ENCODE measurements around the gene STIM2.

The STIM2 gene

GRCh38 chr4:27056281-27056680 is 195.6 kb downstream of the STIM2 start:
- Histone ChIP-seq H3K14ac (ENCODE audit: low read length in 2 of 2) (no peak overlapping the region), H3K27ac (ENCODE audit: low read length, poor library complexity, severe bottlenecking) (no peak overlapping the region), H2AK5ac (ENCODE audit: low read length, severe bottlenecking) (no peak overlapping the region), H3K9ac (ENCODE audit: low read length) (no peak overlapping the region), H2AFZ (ENCODE audit: low read depth, low read length) (no peak overlapping the region), H2BK5ac (ENCODE audit: low read depth, low read length, poor library complexity, severe bottlenecking) (no peak overlapping the region), H3K9me3 (ENCODE audit: control insufficient read depth, low read length) (no peaks in the 10 kb centered on the region), H3K79me1 (replicated peaks; ENCODE audit: low read length, poor library complexity, severe bottlenecking) (no peaks in the 10 kb centered on the region), H3K4me1 (ENCODE audit: control insufficient read depth, insufficient read depth, low read depth, low read length) (no peaks in the 10 kb centered on the region), H3K23ac (ENCODE audit: low read length in 2 of 2) (no peak overlapping the region), H2BK120ac (ENCODE audit: low read depth, low read length) (no peak overlapping the region), H4K8ac (ENCODE audit: low read length) (no peak overlapping the region), H3K4ac (ENCODE audit: low read depth in 1 of 2, low read length in 2 of 2) (no peak overlapping the region), H3K27me3 (ENCODE audit: control insufficient read depth in 1 of 2, insufficient read depth in 1 of 2, low read length in 2 of 2) (peaks cover 23 to 32% of the 10 kb centered on the region in 2 experiments), H3K4me2 (ENCODE audit: low read length, poor library complexity, severe bottlenecking) (no peak overlapping the region), H4K91ac (ENCODE audit: low read length) (no peak overlapping the region), H2BK15ac (ENCODE audit: low read depth, poor library complexity, severe bottlenecking) (no peak overlapping the region), H3K4me3 (ENCODE audit: insufficient read depth in 1 of 2, low read depth in 1 of 2, low read length in 2 of 2) (no peak overlapping the region), H2BK12ac (ENCODE audit: low read length in 2 of 2) (no peak overlapping the region), H3K18ac (ENCODE audit: low read depth in 1 of 2, low read length in 2 of 2) (no peak overlapping the region), H3K36me3 (ENCODE audit: control insufficient read depth in 1 of 2, insufficient read depth in 2 of 2, low read depth in 1 of 2, low read length in 2 of 2) (no peaks in the 10 kb centered on the region)
- 87% methylated on average over 16 of the region's 16 CpGs for WGBS
- no peak for DNase-seq

DNA sequence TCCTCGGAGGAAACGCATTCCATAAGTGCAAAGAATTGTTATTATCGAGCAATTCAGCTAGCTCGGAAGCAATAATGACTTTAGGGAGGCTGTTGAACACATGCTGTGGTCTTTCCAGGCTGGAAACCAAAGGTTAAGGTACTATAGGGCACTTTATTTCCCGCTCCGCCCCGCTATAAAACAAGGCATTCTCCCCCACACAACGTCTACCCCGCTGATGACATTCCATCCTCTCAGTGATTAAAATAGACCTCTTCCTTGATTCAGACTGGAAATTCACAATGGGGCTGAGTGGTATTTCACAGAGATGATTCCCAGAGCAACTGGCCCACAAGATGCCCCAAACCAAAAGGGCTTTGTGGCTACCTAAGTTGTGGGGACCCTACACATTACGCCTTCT is 196.4 kb downstream of the STIM2 start:
- H3K14ac ChIP-seq (ENCODE audit: low read length in 2 of 2): no peak overlapping the region
- no peaks in the 10 kb centered on the region for H3K79me1 ChIP-seq (replicated peaks; ENCODE audit: low read length, poor library complexity, severe bottlenecking)
- H2BK12ac ChIP-seq (ENCODE audit: low read length in 2 of 2): no peak overlapping the region
- H2BK15ac ChIP-seq (ENCODE audit: low read depth, poor library complexity, severe bottlenecking): no peak overlapping the region
- H3K4me2 ChIP-seq (ENCODE audit: low read length, poor library complexity, severe bottlenecking): no peak overlapping the region
- H3K27me3 ChIP-seq (ENCODE audit: control insufficient read depth in 1 of 2, insufficient read depth in 1 of 2, low read length in 2 of 2): peaks cover 20 to 37% of the 10 kb centered on the region in 2 experiments
- H2AK5ac ChIP-seq (ENCODE audit: low read length, severe bottlenecking): no peak overlapping the region
- H3K4me1 ChIP-seq (ENCODE audit: control insufficient read depth, insufficient read depth, low read depth, low read length): no peaks in the 10 kb centered on the region
- H3K23ac ChIP-seq (ENCODE audit: low read length in 2 of 2): no peak overlapping the region
- no peak overlapping the region for H2BK120ac ChIP-seq (ENCODE audit: low read depth, low read length)
- no peak overlapping the region for H3K4ac ChIP-seq (ENCODE audit: low read depth in 1 of 2, low read length in 2 of 2)
- no peak overlapping the region for H2BK5ac ChIP-seq (ENCODE audit: low read depth, low read length, poor library complexity, severe bottlenecking)
- H3K27ac ChIP-seq (ENCODE audit: low read length, poor library complexity, severe bottlenecking): no peak overlapping the region
- no peak for DNase-seq
- H3K4me3 ChIP-seq (ENCODE audit: insufficient read depth in 1 of 2, low read depth in 1 of 2, low read length in 2 of 2): no peak overlapping the region
- WGBS: 96% methylated on average over 10 of the region's 10 CpGs
- H3K36me3 ChIP-seq (ENCODE audit: control insufficient read depth in 1 of 2, insufficient read depth in 2 of 2, low read depth in 1 of 2, low read length in 2 of 2): no peaks in the 10 kb centered on the region
- H2AFZ ChIP-seq (ENCODE audit: low read depth, low read length): no peak overlapping the region
- H4K91ac ChIP-seq (ENCODE audit: low read length): no peak overlapping the region
- no peaks in the 10 kb centered on the region for H3K9me3 ChIP-seq (ENCODE audit: control insufficient read depth, low read length)
- H4K8ac ChIP-seq (ENCODE audit: low read length): no peak overlapping the region
- H3K9ac ChIP-seq (ENCODE audit: low read length): no peak overlapping the region
- no peak overlapping the region for H3K18ac ChIP-seq (ENCODE audit: low read depth in 1 of 2, low read length in 2 of 2)

GRCh38 chr4:27057662-27058061 is 197.0 kb downstream of the STIM2 start:
- DNase-seq: no peak
- no peak overlapping the region for H2BK15ac ChIP-seq (ENCODE audit: low read depth, poor library complexity, severe bottlenecking)
- no peak overlapping the region for H2BK12ac ChIP-seq (ENCODE audit: low read length in 2 of 2)
- no peak overlapping the region for H3K9ac ChIP-seq (ENCODE audit: low read length)
- H2BK5ac ChIP-seq (ENCODE audit: low read depth, low read length, poor library complexity, severe bottlenecking): no peak overlapping the region
- H3K4me3 ChIP-seq (ENCODE audit: insufficient read depth in 1 of 2, low read depth in 1 of 2, low read length in 2 of 2): no peak overlapping the region
- H3K27ac ChIP-seq (ENCODE audit: low read length, poor library complexity, severe bottlenecking): no peak overlapping the region
- WGBS: 80% methylated on average over 4 of the region's 6 CpGs
- H3K79me1 ChIP-seq (replicated peaks; ENCODE audit: low read length, poor library complexity, severe bottlenecking): no peaks in the 10 kb centered on the region
- H3K4me1 ChIP-seq (ENCODE audit: control insufficient read depth, insufficient read depth, low read depth, low read length): no peaks in the 10 kb centered on the region
- no peaks in the 10 kb centered on the region for H3K9me3 ChIP-seq (ENCODE audit: control insufficient read depth, low read length)
- H3K18ac ChIP-seq (ENCODE audit: low read depth in 1 of 2, low read length in 2 of 2): no peak overlapping the region
- H3K27me3 ChIP-seq (ENCODE audit: control insufficient read depth in 1 of 2, insufficient read depth in 1 of 2, low read length in 2 of 2): peaks cover 18 to 42% of the 10 kb centered on the region in 2 experiments
- no peak overlapping the region for H3K4me2 ChIP-seq (ENCODE audit: low read length, poor library complexity, severe bottlenecking)
- no peak overlapping the region for H2BK120ac ChIP-seq (ENCODE audit: low read depth, low read length)
- H3K23ac ChIP-seq (ENCODE audit: low read length in 2 of 2): no peak overlapping the region
- no peak overlapping the region for H2AK5ac ChIP-seq (ENCODE audit: low read length, severe bottlenecking)
- no peak overlapping the region for H2AFZ ChIP-seq (ENCODE audit: low read depth, low read length)
- no peak overlapping the region for H3K14ac ChIP-seq (ENCODE audit: low read length in 2 of 2)
- no peak overlapping the region for H3K4ac ChIP-seq (ENCODE audit: low read depth in 1 of 2, low read length in 2 of 2)
- no peak overlapping the region for H4K8ac ChIP-seq (ENCODE audit: low read length)
- H4K91ac ChIP-seq (ENCODE audit: low read length): no peak overlapping the region
- no peaks in the 10 kb centered on the region for H3K36me3 ChIP-seq (ENCODE audit: control insufficient read depth in 1 of 2, insufficient read depth in 2 of 2, low read depth in 1 of 2, low read length in 2 of 2)

- Histone ChIP-seq H3K18ac (ENCODE audit: low read depth in 1 of 2, low read length in 2 of 2) (no peak overlapping the region), H3K27ac (ENCODE audit: low read length, poor library complexity, severe bottlenecking) (no peak overlapping the region), H3K4me2 (ENCODE audit: low read length, poor library complexity, severe bottlenecking) (no peak overlapping the region), H3K4ac (ENCODE audit: low read depth in 1 of 2, low read length in 2 of 2) (no peak overlapping the region), H4K8ac (ENCODE audit: low read length) (no peak overlapping the region), H3K79me1 (replicated peaks; ENCODE audit: low read length, poor library complexity, severe bottlenecking) (no peaks in the 10 kb centered on the region), H2AK5ac (ENCODE audit: low read length, severe bottlenecking) (no peak overlapping the region), H2BK5ac (ENCODE audit: low read depth, low read length, poor library complexity, severe bottlenecking) (no peak overlapping the region), H3K9me3 (ENCODE audit: control insufficient read depth, low read length) (no peaks in the 10 kb centered on the region), H3K27me3 (ENCODE audit: control insufficient read depth in 1 of 2, insufficient read depth in 1 of 2, low read length in 2 of 2) (peaks cover 7 to 41% of the 10 kb centered on the region in 2 experiments), H3K23ac (ENCODE audit: low read length in 2 of 2) (no peak overlapping the region), H2BK120ac (ENCODE audit: low read depth, low read length) (no peak overlapping the region), H3K14ac (ENCODE audit: low read length in 2 of 2) (no peak overlapping the region), H3K4me3 (ENCODE audit: insufficient read depth in 1 of 2, low read depth in 1 of 2, low read length in 2 of 2) (no peak overlapping the region), H3K36me3 (ENCODE audit: control insufficient read depth in 1 of 2, insufficient read depth in 2 of 2, low read depth in 1 of 2, low read length in 2 of 2) (no peaks in the 10 kb centered on the region), H2BK12ac (ENCODE audit: low read length in 2 of 2) (no peak overlapping the region), H2AFZ (ENCODE audit: low read depth, low read length) (no peak overlapping the region), H2BK15ac (ENCODE audit: low read depth, poor library complexity, severe bottlenecking) (no peak overlapping the region), H3K9ac (ENCODE audit: low read length) (no peak overlapping the region), H4K91ac (ENCODE audit: low read length) (no peak overlapping the region), H3K4me1 (ENCODE audit: control insufficient read depth, insufficient read depth, low read depth, low read length) (no peaks in the 10 kb centered on the region)
- DNase-seq: no peak
- 47% methylated on average over 5 of the region's 5 CpGs for WGBS
These were observed 198.3 kb downstream of the STIM2 start for GRCh38 chr4:27058819-27059406.

All from mesenchymal stem cell (in vitro differentiated cells and primary cell).